Measurements from ENCODE around the gene FTH1.
A peak's percentile ranks its signal among the peaks of the same experiment; 100 is the strongest.
"Not testable (repeated sequence)": the region's sequence is repeated elsewhere in the genome, so short reads cannot be mapped to it uniquely, and the experiment has no call there.

FTH1 gene

GRCh38 chr11:61966734-61967115, 709 bp downstream of the FTH1 start:
- peaks cover 10% of the 10 kb centered on the region for H3K79me2 ChIP-seq (ENCODE audit: insufficient read depth, low read length)
- peak overlapping the region; percentile 94 for H3K4me2 ChIP-seq (ENCODE audit: low read length)
- H3K9me3 ChIP-seq (ENCODE audit: low read length), result no peaks in the 10 kb centered on the region
- peaks cover 56% of the 10 kb centered on the region for H3K4me1 ChIP-seq (ENCODE audit: insufficient read depth, low read length, severe bottlenecking)
- no peaks in the 10 kb centered on the region; the same call in 1 of the 2 replicates for H3F3A ChIP-seq (ENCODE audit: insufficient read depth, low read length)
- peak overlapping the region; percentile 94 for H3K4me3 ChIP-seq (ENCODE audit: low read depth, low read length, poor library complexity, severe bottlenecking)
- TF ChIP-seq EZH2 (IDR thresholded peaks at IDR 0.05; ENCODE audit: borderline replicate concordance, low read length), result no peak
- TF ChIP-seq, protein P1, sequence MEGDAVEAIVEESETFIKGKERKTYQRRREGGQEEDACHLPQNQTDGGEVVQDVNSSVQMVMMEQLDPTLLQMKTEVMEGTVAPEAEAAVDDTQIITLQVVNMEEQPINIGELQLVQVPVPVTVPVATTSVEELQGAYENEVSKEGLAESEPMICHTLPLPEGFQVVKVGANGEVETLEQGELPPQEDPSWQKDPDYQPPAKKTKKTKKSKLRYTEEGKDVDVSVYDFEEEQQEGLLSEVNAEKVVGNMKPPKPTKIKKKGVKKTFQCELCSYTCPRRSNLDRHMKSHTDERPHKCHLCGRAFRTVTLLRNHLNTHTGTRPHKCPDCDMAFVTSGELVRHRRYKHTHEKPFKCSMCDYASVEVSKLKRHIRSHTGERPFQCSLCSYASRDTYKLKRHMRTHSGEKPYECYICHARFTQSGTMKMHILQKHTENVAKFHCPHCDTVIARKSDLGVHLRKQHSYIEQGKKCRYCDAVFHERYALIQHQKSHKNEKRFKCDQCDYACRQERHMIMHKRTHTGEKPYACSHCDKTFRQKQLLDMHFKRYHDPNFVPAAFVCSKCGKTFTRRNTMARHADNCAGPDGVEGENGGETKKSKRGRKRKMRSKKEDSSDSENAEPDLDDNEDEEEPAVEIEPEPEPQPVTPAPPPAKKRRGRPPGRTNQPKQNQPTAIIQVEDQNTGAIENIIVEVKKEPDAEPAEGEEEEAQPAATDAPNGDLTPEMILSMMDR (IDR thresholded peaks at IDR 0.05; ENCODE audit: low read length), result no peak
- peak overlapping the region; percentile 81 for H3K9ac ChIP-seq (ENCODE audit: low read length)
- peaks cover 33% of the 10 kb centered on the region for H3K36me3 ChIP-seq (ENCODE audit: insufficient read depth, low read length)
- H4K20me1 ChIP-seq (ENCODE audit: insufficient read depth, low read length), result no peaks in the 10 kb centered on the region
- no peak overlapping the region for H3K27ac ChIP-seq (ENCODE audit: low read depth, low read length, poor library complexity, severe bottlenecking)
- no peaks in the 10 kb centered on the region for H3K9me2 ChIP-seq (ENCODE audit: low read depth, low read length)
- H3K27me3 ChIP-seq (ENCODE audit: insufficient read depth, low read length), result no peaks in the 10 kb centered on the region
- no peak overlapping the region for H2AFZ ChIP-seq (ENCODE audit: low read length)

GRCh38 chr11:61964666-61965271, 2.7 kb downstream of the FTH1 start:
- H3K9me3 ChIP-seq (ENCODE audit: low read length); H3K79me2 ChIP-seq (ENCODE audit: insufficient read depth, low read length); H3K27ac ChIP-seq (ENCODE audit: low read depth, low read length, poor library complexity, severe bottlenecking); H3K9ac ChIP-seq (ENCODE audit: low read length); H2AFZ ChIP-seq (ENCODE audit: low read length); H3K9me2 ChIP-seq (ENCODE audit: low read depth, low read length); H3F3A ChIP-seq (ENCODE audit: insufficient read depth, low read length); H4K20me1 ChIP-seq (ENCODE audit: insufficient read depth, low read length); H3K27me3 ChIP-seq (ENCODE audit: insufficient read depth, low read length): not testable (repeated sequence)
- peaks cover 48% of the 10 kb centered on the region for H3K4me1 ChIP-seq (ENCODE audit: insufficient read depth, low read length, severe bottlenecking)
- peak overlapping the region; percentile 94 for H3K4me3 ChIP-seq (ENCODE audit: low read depth, low read length, poor library complexity, severe bottlenecking)
- H3K4me2 ChIP-seq (ENCODE audit: low read length), result peak overlapping the region; percentile 94; the same call in 1 of the 2 replicates
- peaks cover 33% of the 10 kb centered on the region for H3K36me3 ChIP-seq (ENCODE audit: insufficient read depth, low read length)

GRCh38 chr11:61964058-61964665, 3.3 kb downstream of the FTH1 start:
- Histone ChIP-seq H3K4me3 (ENCODE audit: low read depth, low read length, poor library complexity, severe bottlenecking) (no peak overlapping the region), H3F3A (ENCODE audit: insufficient read depth, low read length) (no peaks in the 10 kb centered on the region; the same call in 1 of the 2 replicates), H3K4me2 (ENCODE audit: low read length) (no peak overlapping the region; the same call in 1 of the 2 replicates), H3K9me3 (ENCODE audit: low read length) (no peaks in the 10 kb centered on the region), H3K27me3 (ENCODE audit: insufficient read depth, low read length) (no peaks in the 10 kb centered on the region), H3K4me1 (ENCODE audit: insufficient read depth, low read length, severe bottlenecking) (peaks cover 48% of the 10 kb centered on the region), H3K79me2 (ENCODE audit: insufficient read depth, low read length) (peaks cover 10% of the 10 kb centered on the region), H3K9me2 (ENCODE audit: low read depth, low read length) (no peaks in the 10 kb centered on the region), H3K27ac (ENCODE audit: low read depth, low read length, poor library complexity, severe bottlenecking) (no peak overlapping the region), H2AFZ (ENCODE audit: low read length) (no peak overlapping the region), H3K36me3 (ENCODE audit: insufficient read depth, low read length) (peaks cover 33% of the 10 kb centered on the region), H4K20me1 (ENCODE audit: insufficient read depth, low read length) (no peaks in the 10 kb centered on the region), H3K9ac (ENCODE audit: low read length) (no peak overlapping the region)
- no peak for TF ChIP-seq EZH2 (IDR thresholded peaks at IDR 0.05; ENCODE audit: borderline replicate concordance, low read length)
- TF ChIP-seq, protein P1 (IDR thresholded peaks at IDR 0.05; ENCODE audit: low read length), result no peak
